ENCODE data around the gene DENND1A.

DNA sequence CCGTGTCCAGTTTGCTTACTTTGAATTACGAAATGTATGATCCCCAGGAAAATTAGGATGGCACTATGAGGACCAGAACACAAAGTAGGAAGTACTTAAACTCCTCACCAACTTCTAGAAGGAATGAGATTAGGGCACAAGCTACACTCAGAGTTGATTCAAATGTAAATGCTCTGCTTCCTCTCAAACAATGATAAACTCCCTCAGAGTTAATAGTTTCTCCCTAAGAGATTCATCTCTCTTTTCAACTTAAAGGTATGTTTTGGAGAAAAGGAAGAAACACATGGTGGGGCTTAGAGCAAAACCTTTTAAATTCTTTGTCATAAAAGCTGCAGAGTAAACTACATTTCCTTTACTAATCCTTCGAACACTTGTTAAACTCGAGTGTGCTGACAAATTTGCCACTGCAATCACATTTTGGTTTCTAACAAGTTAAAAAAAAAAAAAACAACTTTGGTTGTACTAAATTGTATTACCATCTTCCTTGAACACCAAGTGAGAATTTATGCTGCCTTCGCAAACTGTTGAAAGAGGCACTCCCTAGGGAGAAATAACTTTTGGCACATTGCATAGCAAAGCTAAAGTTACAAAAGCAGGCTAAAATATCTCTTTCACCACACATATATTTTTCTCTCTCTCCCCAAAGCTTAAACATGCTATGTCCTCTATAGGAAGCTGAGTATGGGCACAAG is 66.6 kb downstream of the DENND1A start:
- TF ChIP-seq, protein P1, sequence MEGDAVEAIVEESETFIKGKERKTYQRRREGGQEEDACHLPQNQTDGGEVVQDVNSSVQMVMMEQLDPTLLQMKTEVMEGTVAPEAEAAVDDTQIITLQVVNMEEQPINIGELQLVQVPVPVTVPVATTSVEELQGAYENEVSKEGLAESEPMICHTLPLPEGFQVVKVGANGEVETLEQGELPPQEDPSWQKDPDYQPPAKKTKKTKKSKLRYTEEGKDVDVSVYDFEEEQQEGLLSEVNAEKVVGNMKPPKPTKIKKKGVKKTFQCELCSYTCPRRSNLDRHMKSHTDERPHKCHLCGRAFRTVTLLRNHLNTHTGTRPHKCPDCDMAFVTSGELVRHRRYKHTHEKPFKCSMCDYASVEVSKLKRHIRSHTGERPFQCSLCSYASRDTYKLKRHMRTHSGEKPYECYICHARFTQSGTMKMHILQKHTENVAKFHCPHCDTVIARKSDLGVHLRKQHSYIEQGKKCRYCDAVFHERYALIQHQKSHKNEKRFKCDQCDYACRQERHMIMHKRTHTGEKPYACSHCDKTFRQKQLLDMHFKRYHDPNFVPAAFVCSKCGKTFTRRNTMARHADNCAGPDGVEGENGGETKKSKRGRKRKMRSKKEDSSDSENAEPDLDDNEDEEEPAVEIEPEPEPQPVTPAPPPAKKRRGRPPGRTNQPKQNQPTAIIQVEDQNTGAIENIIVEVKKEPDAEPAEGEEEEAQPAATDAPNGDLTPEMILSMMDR (IDR thresholded peaks at IDR 0.05), result no peak
- no peak for TF ChIP-seq POLR2AphosphoS5 (IDR thresholded peaks at IDR 0.05)
- TF ChIP-seq POLR2A (IDR thresholded peaks at IDR 0.05), result no peak
- TF ChIP-seq EP300 (IDR thresholded peaks at IDR 0.05), result no peak
